HCT116 (cell line): ENCODE data around the gene ZNF503. TPM values are rescaled to one million over a fixed set of nuclear protein-coding genes. Genes with fewer than 3 reads are reported as not detected.

Source experiments
- ATAC-seq: fragments of 200-7000 bp; cut with Tn5 transposase; 2 replicates; pipeline ENCODE4 v1.9.1; 2020; ENCODE audit warnings: mild to moderate bottlenecking, moderate library complexity
- BruUV-seq: library from RNA; stranded (reverse); fragments of 400-500 nt; replicated peaks from 2 replicates; lab custom pipeline; 2021; lab: Mats Ljungman, UMichigan
- CTCF ChIA-PET: fragments of 300-600 bp; sonication (Branson Sonifier 250); formaldehyde crosslinking; loops from one replicate; lab custom pipeline; 2021; ENCODE audit warnings: antibody characterized with exemption; lab: Charles Lee
- POLR2A ChIA-PET: fragments of 300-600, 350-600 bp; sonication (Branson Sonifier 250); formaldehyde crosslinking; loops from one replicate; lab custom pipeline; 2021; ENCODE audit warnings: antibody characterized with exemption; lab: Charles Lee
- RAD21 ChIA-PET, 2 experiments: fragments of 300-600 bp; sonication (Branson Sonifier 250); formaldehyde crosslinking; loops; one replicate each; lab custom pipeline; 2023; ENCODE audit warnings: low total read pairs in 2 of 2; ENCODE audit not compliant: uncharacterized antibody in 2 of 2, unreplicated experiment in 2 of 2, low non-redundant PET in 1 of 2; lab: Charles Lee
- DNase-seq: peaks from one replicate; pipeline ENCODE4 v3.0.0-alpha.2; 2010; ENCODE audit warnings: low read depth, low spot score
- H2AFZ ChIP-seq: fragments of 200-600 bp; shearing (Covaris generic), sonication (generic); 2 replicates; pipeline ENCODE4 v1.6.1; 2017; ENCODE audit warnings: low read depth, mixed run types, mixed read lengths, antibody characterized with exemption, low read length; ENCODE audit not compliant: poor library complexity, severe bottlenecking
- H3K27ac ChIP-seq: 2 replicates; pipeline ENCODE4 v1.5.1; 2012; ENCODE audit warnings: low read depth, low read length
- H3K27me3 ChIP-seq: fragments of 200-600 bp; sonication (generic); 2 replicates; pipeline ENCODE4 v1.6.1; 2016; ENCODE audit warnings: mixed run types, low read length, mixed read lengths; ENCODE audit not compliant: insufficient read depth
- H3K36me3 ChIP-seq, 2 experiments: fragments of 200-500 bp in 1 of 2; fragments of 200-600 bp in 1 of 2; sonication (Bioruptor generic) in 1 of 2; sonication (generic) in 1 of 2; 2 replicates each; pipeline versions ENCODE4 v1.5.1 to v1.6.1; 2014 to 2016; ENCODE audit warnings: low read length in 2 of 2, inconsistent platforms in 1 of 2, mixed read lengths in 1 of 2, mixed run types in 1 of 2; ENCODE audit not compliant: insufficient read depth in 2 of 2, control insufficient read depth in 1 of 2
- H3K4me1 ChIP-seq, 2 experiments: fragments of 200-600 bp in 1 of 2; sonication (generic) in 1 of 2; 2 replicates each; pipeline versions ENCODE4 v1.5.1 to v1.6.1; 2012 to 2017; ENCODE audit warnings: low read length in 2 of 2, inconsistent platforms in 1 of 2, mild to moderate bottlenecking in 1 of 2, mixed read lengths in 1 of 2, mixed run types in 1 of 2, moderate library complexity in 1 of 2; ENCODE audit not compliant: insufficient read depth in 2 of 2, control insufficient read depth in 1 of 2
- H3K4me2 ChIP-seq: fragments of 200-600 bp; sonication (generic); 2 replicates; pipeline ENCODE4 v1.6.1; 2017; ENCODE audit warnings: mixed run types, low read length, mixed read lengths
- H3K4me3 ChIP-seq, 2 experiments: fragments of 200-600 bp in 1 of 2; sonication (generic) in 1 of 2; replicated peaks in 1 of 2; 2 replicates each; pipeline ENCODE4 v1.5.1; 2011 to 2016; ENCODE audit warnings: low read length in 2 of 2, control low read depth in 1 of 2, low read depth in 1 of 2, mild to moderate bottlenecking in 1 of 2, mixed read lengths in 1 of 2, mixed run types in 1 of 2
- H3K79me2 ChIP-seq: fragments of 200-600 bp; sonication (generic); 2 replicates; pipeline ENCODE4 v1.6.1; 2017; ENCODE audit warnings: mild to moderate bottlenecking, mixed run types, low read length, moderate library complexity, mixed read lengths; ENCODE audit not compliant: insufficient read depth
- H3K9ac ChIP-seq: fragments of 200-600 bp; sonication (generic); 2 replicates; pipeline ENCODE4 v1.6.1; 2016; ENCODE audit warnings: low read length, mixed read lengths
- H3K9me2 ChIP-seq: fragments of 200-600 bp; sonication (generic), shearing (Covaris generic); 2 replicates; pipeline ENCODE4 v1.6.1; 2017; ENCODE audit warnings: mixed run types, mild to moderate bottlenecking, moderate library complexity; ENCODE audit not compliant: insufficient read depth
- H3K9me3 ChIP-seq, 2 experiments: fragments of 200-500 bp in 1 of 2; fragments of 200-600 bp in 1 of 2; sonication (Bioruptor generic) in 1 of 2; sonication (generic) in 1 of 2; 2 replicates each; pipeline ENCODE4 v1.6.1; 2014 to 2017; ENCODE audit warnings: low read length in 2 of 2, mixed read lengths in 2 of 2, inconsistent platforms in 1 of 2, low read depth in 1 of 2, mild to moderate bottlenecking in 1 of 2, mixed run types in 1 of 2, moderate library complexity in 1 of 2; ENCODE audit not compliant: control insufficient read depth in 1 of 2, insufficient read depth in 1 of 2
- H4K20me1 ChIP-seq: fragments of 200-600 bp; sonication (generic), shearing (Covaris generic); 2 replicates; pipeline ENCODE4 v1.6.1; 2017; ENCODE audit warnings: mixed run types, mild to moderate bottlenecking, moderate library complexity; ENCODE audit not compliant: insufficient read depth
- CTCF ChIP-seq, 3 experiments: fragments of 200-600 bp in 1 of 3; sonication (generic) in 1 of 3; IDR thresholded peaks in 2 of 3; conservative IDR thresholded peaks in 1 of 3; 2 replicates each; pipeline ENCODE4 v1.5.1; 2012 to 2017; ENCODE audit warnings: low read depth in 2 of 3, low read length in 2 of 3, antibody characterized with exemption in 1 of 3, borderline replicate concordance in 1 of 3, control low read depth in 1 of 3, mild to moderate bottlenecking in 1 of 3, mixed read lengths in 1 of 3, mixed run types in 1 of 3, moderate library complexity in 1 of 3; ENCODE audit not compliant: insufficient read depth in 1 of 3
- FOSL1 ChIP-seq: IDR thresholded peaks from 2 replicates; pipeline ENCODE4 v1.6.1; 2012; ENCODE audit warnings: low read depth
- POLR2A ChIP-seq: IDR thresholded peaks from 2 replicates; pipeline ENCODE4 v1.7.0; 2011; ENCODE audit warnings: borderline replicate concordance; ENCODE audit not compliant: insufficient read depth, insufficient read length; ENCODE audit errors: extremely low read depth
- REST ChIP-seq: IDR thresholded peaks from 2 replicates; pipeline ENCODE4 v1.6.1; 2012; ENCODE audit warnings: low read depth
- ZBTB33 ChIP-seq: IDR thresholded peaks from 2 replicates; pipeline ENCODE4 v1.6.1; 2011; ENCODE audit warnings: mild to moderate bottlenecking, low read length, moderate library complexity; ENCODE audit not compliant: insufficient replicate concordance; ENCODE audit errors: extremely low read depth
- intact Hi-C: fragments of 100-400 bp; cut with micrococcal nuclease; formaldehyde crosslinking; loops from 2 replicates; pipeline ENCODE4 v1.10.0; 2022
- total RNA-seq: library from RNA; stranded (reverse); gene quantifications from one replicate; pipeline ENCODE4 v1.2.1, GENCODE V29; 2021; ENCODE audit not compliant: unreplicated experiment

Gene ZNF503
- total RNA-seq, 1 experiment from 2014 or later: 30.4 TPM

- ATAC-seq: no peak
- H3K9me3 ChIP-seq: no peaks in the 10 kb centered on the region
- no peak for TF ChIP-seq POLR2A
- no peak for TF ChIP-seq REST
- TF ChIP-seq FOSL1: no peak
- TF ChIP-seq CTCF (IDR thresholded peaks at IDR 0.05 in 2 of 3, conservative IDR thresholded peaks at IDR 0.05 in 1 of 3; ENCODE audit: borderline replicate concordance in 1 of 3, insufficient read depth in 1 of 3, low read depth in 2 of 3, low read length in 2 of 3): no peak
- TF ChIP-seq ZBTB33: no peak
- no peak overlapping the region for H3K4me3 ChIP-seq
- no peak overlapping the region for H3K4me2 ChIP-seq
- no peak overlapping the region for H3K9ac ChIP-seq
- intact Hi-C loops: no loop called here
- H3K4me1 ChIP-seq: no peaks in the 10 kb centered on the region
- POLR2A ChIA-PET: no interaction called here
- CTCF ChIA-PET: no interaction called here
- H3K9me2 ChIP-seq: no peaks in the 10 kb centered on the region
- no peak for DNase-seq
- no peaks in the 10 kb centered on the region for H3K36me3 ChIP-seq
- no peaks in the 10 kb centered on the region for H3K27me3 ChIP-seq
- no peak overlapping the region for H3K27ac ChIP-seq
- H3K79me2 ChIP-seq: no peaks in the 10 kb centered on the region
- H4K20me1 ChIP-seq: no peaks in the 10 kb centered on the region
- no peak overlapping the region for H2AFZ ChIP-seq
- RAD21 ChIA-PET: no interaction called here
- BruUV-seq: no TSS peak
Measured at GRCh38 chr10:75379817-75380216, 21.7 kb downstream of the ZNF503 start.
